HCT116 (cell line): ENCODE results near the gene PRKCD. TPM values are rescaled to one million over a fixed set of nuclear protein-coding genes. Genes with fewer than 3 reads are reported as not detected.

ENCODE experiments used
- ATAC-seq: fragments of 200-7000 bp; cut with Tn5 transposase; 2 replicates; pipeline ENCODE4 v1.9.1; 2020; ENCODE audit warnings: mild to moderate bottlenecking, moderate library complexity
- BruUV-seq: library from RNA; stranded (reverse); fragments of 400-500 nt; replicated peaks from 2 replicates; lab custom pipeline; 2021; lab: Mats Ljungman, UMichigan
- CTCF ChIA-PET: fragments of 300-600 bp; sonication (Branson Sonifier 250); formaldehyde crosslinking; loops from one replicate; lab custom pipeline; 2021; ENCODE audit warnings: antibody characterized with exemption; lab: Charles Lee
- POLR2A ChIA-PET: fragments of 300-600, 350-600 bp; sonication (Branson Sonifier 250); formaldehyde crosslinking; loops from one replicate; lab custom pipeline; 2021; ENCODE audit warnings: antibody characterized with exemption; lab: Charles Lee
- RAD21 ChIA-PET, 2 experiments: fragments of 300-600 bp; sonication (Branson Sonifier 250); formaldehyde crosslinking; loops; one replicate each; lab custom pipeline; 2023; ENCODE audit warnings: low total read pairs in 2 of 2; ENCODE audit not compliant: uncharacterized antibody in 2 of 2, unreplicated experiment in 2 of 2, low non-redundant PET in 1 of 2; lab: Charles Lee
- DNase-seq: peaks from one replicate; pipeline ENCODE4 v3.0.0-alpha.2; 2010; ENCODE audit warnings: low read depth, low spot score
- H2AFZ ChIP-seq: fragments of 200-600 bp; shearing (Covaris generic), sonication (generic); 2 replicates; pipeline ENCODE4 v1.6.1; 2017; ENCODE audit warnings: low read depth, mixed run types, mixed read lengths, antibody characterized with exemption, low read length; ENCODE audit not compliant: poor library complexity, severe bottlenecking
- H3K27ac ChIP-seq: 2 replicates; pipeline ENCODE4 v1.5.1; 2012; ENCODE audit warnings: low read depth, low read length
- H3K27me3 ChIP-seq: fragments of 200-600 bp; sonication (generic); 2 replicates; pipeline ENCODE4 v1.6.1; 2016; ENCODE audit warnings: mixed run types, low read length, mixed read lengths; ENCODE audit not compliant: insufficient read depth
- H3K36me3 ChIP-seq, 2 experiments: fragments of 200-500 bp in 1 of 2; fragments of 200-600 bp in 1 of 2; sonication (Bioruptor generic) in 1 of 2; sonication (generic) in 1 of 2; 2 replicates each; pipeline versions ENCODE4 v1.5.1 to v1.6.1; 2014 to 2016; ENCODE audit warnings: low read length in 2 of 2, inconsistent platforms in 1 of 2, mixed read lengths in 1 of 2, mixed run types in 1 of 2; ENCODE audit not compliant: insufficient read depth in 2 of 2, control insufficient read depth in 1 of 2
- H3K4me1 ChIP-seq, 2 experiments: fragments of 200-600 bp in 1 of 2; sonication (generic) in 1 of 2; 2 replicates each; pipeline versions ENCODE4 v1.5.1 to v1.6.1; 2012 to 2017; ENCODE audit warnings: low read length in 2 of 2, inconsistent platforms in 1 of 2, mild to moderate bottlenecking in 1 of 2, mixed read lengths in 1 of 2, mixed run types in 1 of 2, moderate library complexity in 1 of 2; ENCODE audit not compliant: insufficient read depth in 2 of 2, control insufficient read depth in 1 of 2
- H3K4me2 ChIP-seq: fragments of 200-600 bp; sonication (generic); 2 replicates; pipeline ENCODE4 v1.6.1; 2017; ENCODE audit warnings: mixed run types, low read length, mixed read lengths
- H3K4me3 ChIP-seq, 2 experiments: fragments of 200-600 bp in 1 of 2; sonication (generic) in 1 of 2; replicated peaks in 1 of 2; 2 replicates each; pipeline ENCODE4 v1.5.1; 2011 to 2016; ENCODE audit warnings: low read length in 2 of 2, control low read depth in 1 of 2, low read depth in 1 of 2, mild to moderate bottlenecking in 1 of 2, mixed read lengths in 1 of 2, mixed run types in 1 of 2
- H3K79me2 ChIP-seq: fragments of 200-600 bp; sonication (generic); 2 replicates; pipeline ENCODE4 v1.6.1; 2017; ENCODE audit warnings: mild to moderate bottlenecking, mixed run types, low read length, moderate library complexity, mixed read lengths; ENCODE audit not compliant: insufficient read depth
- H3K9ac ChIP-seq: fragments of 200-600 bp; sonication (generic); 2 replicates; pipeline ENCODE4 v1.6.1; 2016; ENCODE audit warnings: low read length, mixed read lengths
- H3K9me2 ChIP-seq: fragments of 200-600 bp; sonication (generic), shearing (Covaris generic); 2 replicates; pipeline ENCODE4 v1.6.1; 2017; ENCODE audit warnings: mixed run types, mild to moderate bottlenecking, moderate library complexity; ENCODE audit not compliant: insufficient read depth
- H3K9me3 ChIP-seq, 2 experiments: fragments of 200-500 bp in 1 of 2; fragments of 200-600 bp in 1 of 2; sonication (Bioruptor generic) in 1 of 2; sonication (generic) in 1 of 2; 2 replicates each; pipeline ENCODE4 v1.6.1; 2014 to 2017; ENCODE audit warnings: low read length in 2 of 2, mixed read lengths in 2 of 2, inconsistent platforms in 1 of 2, low read depth in 1 of 2, mild to moderate bottlenecking in 1 of 2, mixed run types in 1 of 2, moderate library complexity in 1 of 2; ENCODE audit not compliant: control insufficient read depth in 1 of 2, insufficient read depth in 1 of 2
- H4K20me1 ChIP-seq: fragments of 200-600 bp; sonication (generic), shearing (Covaris generic); 2 replicates; pipeline ENCODE4 v1.6.1; 2017; ENCODE audit warnings: mixed run types, mild to moderate bottlenecking, moderate library complexity; ENCODE audit not compliant: insufficient read depth
- CBX3 ChIP-seq: IDR thresholded peaks from 2 replicates; pipeline ENCODE4 v1.6.1; 2012; ENCODE audit warnings: low read depth
- CEBPB ChIP-seq: IDR thresholded peaks from 2 replicates; pipeline ENCODE4 v1.6.1; 2012; ENCODE audit warnings: low read depth
- POLR2AphosphoS5 ChIP-seq: IDR thresholded peaks from 2 replicates; pipeline ENCODE4 v1.6.1; 2011; ENCODE audit warnings: mild to moderate bottlenecking, low read depth, low read length, moderate library complexity
- ZNF274 ChIP-seq: fragments of 200-500 bp; sonication (Bioruptor generic); IDR thresholded peaks from 2 replicates; pipeline ENCODE4 v1.6.1; 2014; ENCODE audit warnings: mild to moderate bottlenecking, low read depth, low read length, inconsistent platforms
- intact Hi-C: fragments of 100-400 bp; cut with micrococcal nuclease; formaldehyde crosslinking; loops from 2 replicates; pipeline ENCODE4 v1.10.0; 2022
- total RNA-seq: library from RNA; stranded (reverse); gene quantifications from one replicate; pipeline ENCODE4 v1.2.1, GENCODE V29; 2021; ENCODE audit not compliant: unreplicated experiment
- TF ChIP-seq, protein P1 (sequence below), 3 experiments: fragments of 200-600 bp in 1 of 3; sonication (generic) in 1 of 3; IDR thresholded peaks in 2 of 3; conservative IDR thresholded peaks in 1 of 3; 2 replicates each; pipeline ENCODE4 v1.5.1; 2012 to 2017; ENCODE audit warnings: low read depth in 2 of 3, low read length in 2 of 3, antibody characterized with exemption in 1 of 3, borderline replicate concordance in 1 of 3, control low read depth in 1 of 3, mild to moderate bottlenecking in 1 of 3, mixed read lengths in 1 of 3, mixed run types in 1 of 3, moderate library complexity in 1 of 3; ENCODE audit not compliant: insufficient read depth in 1 of 3
- TF ChIP-seq, protein P2 (sequence below): IDR thresholded peaks from 2 replicates; pipeline ENCODE4 v1.6.1; 2012

PRKCD gene
- total RNA-seq, 1 experiment from 2014 or later: 34.4 TPM

- peaks cover 13 to 15% of the 10 kb centered on the region in 2 experiments; a peak in 3 of 4 replicates for H3K36me3 ChIP-seq
- H3K9ac ChIP-seq: no peak overlapping the region
- H3K4me1 ChIP-seq: no peaks in the 10 kb centered on the region; a peak in 1 of 4 replicates
- ATAC-seq: no peak
- H3K4me2 ChIP-seq: no peak overlapping the region
- no TSS peak for BruUV-seq
- H3K27ac ChIP-seq: no peak overlapping the region
- ChIA-PET CTCF (no interaction called here), POLR2A (no interaction called here), RAD21 (no interaction called here)
- H3K4me3 ChIP-seq: no peak overlapping the region
- H3K79me2 ChIP-seq: no peaks in the 10 kb centered on the region
- no peak overlapping the region for H2AFZ ChIP-seq
- DNase-seq: no peak
- H3K27me3 ChIP-seq: no peaks in the 10 kb centered on the region
- H3K9me2 ChIP-seq: no peaks in the 10 kb centered on the region
- H4K20me1 ChIP-seq: no peaks in the 10 kb centered on the region
- intact Hi-C loops: no loop called here
- TF ChIP-seq ZNF274 (no peak), CEBPB (no peak), POLR2AphosphoS5 (no peak)
- TF ChIP-seq, all 23 proteins: peak for 0
- H3K9me3 ChIP-seq: no peaks in the 10 kb centered on the region
These were observed 20.0 kb downstream of the PRKCD start for GRCh38 chr3:53181024-53181371.

GRCh38 chr3:53181528-53181927 is 20.5 kb downstream of the PRKCD start:
- no peaks in the 10 kb centered on the region for H4K20me1 ChIP-seq
- DNase-seq (no peak), ATAC-seq (no peak)
- TF ChIP-seq CBX3: no peak
- TF ChIP-seq, protein P1, sequence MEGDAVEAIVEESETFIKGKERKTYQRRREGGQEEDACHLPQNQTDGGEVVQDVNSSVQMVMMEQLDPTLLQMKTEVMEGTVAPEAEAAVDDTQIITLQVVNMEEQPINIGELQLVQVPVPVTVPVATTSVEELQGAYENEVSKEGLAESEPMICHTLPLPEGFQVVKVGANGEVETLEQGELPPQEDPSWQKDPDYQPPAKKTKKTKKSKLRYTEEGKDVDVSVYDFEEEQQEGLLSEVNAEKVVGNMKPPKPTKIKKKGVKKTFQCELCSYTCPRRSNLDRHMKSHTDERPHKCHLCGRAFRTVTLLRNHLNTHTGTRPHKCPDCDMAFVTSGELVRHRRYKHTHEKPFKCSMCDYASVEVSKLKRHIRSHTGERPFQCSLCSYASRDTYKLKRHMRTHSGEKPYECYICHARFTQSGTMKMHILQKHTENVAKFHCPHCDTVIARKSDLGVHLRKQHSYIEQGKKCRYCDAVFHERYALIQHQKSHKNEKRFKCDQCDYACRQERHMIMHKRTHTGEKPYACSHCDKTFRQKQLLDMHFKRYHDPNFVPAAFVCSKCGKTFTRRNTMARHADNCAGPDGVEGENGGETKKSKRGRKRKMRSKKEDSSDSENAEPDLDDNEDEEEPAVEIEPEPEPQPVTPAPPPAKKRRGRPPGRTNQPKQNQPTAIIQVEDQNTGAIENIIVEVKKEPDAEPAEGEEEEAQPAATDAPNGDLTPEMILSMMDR (IDR thresholded peaks at IDR 0.05 in 2 of 3, conservative IDR thresholded peaks at IDR 0.05 in 1 of 3; ENCODE audit: borderline replicate concordance in 1 of 3, insufficient read depth in 1 of 3, low read depth in 2 of 3, low read length in 2 of 3): 0 out of 6 replicates have a peak, but pooled peaks of 1 of the 3 experiments have one; percentile 17
- TF ChIP-seq, protein P2, sequence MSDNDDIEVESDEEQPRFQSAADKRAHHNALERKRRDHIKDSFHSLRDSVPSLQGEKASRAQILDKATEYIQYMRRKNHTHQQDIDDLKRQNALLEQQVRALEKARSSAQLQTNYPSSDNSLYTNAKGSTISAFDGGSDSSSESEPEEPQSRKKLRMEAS: no peak
- H3K27me3 ChIP-seq: no peaks in the 10 kb centered on the region
- H3K27ac ChIP-seq: no peak overlapping the region
- ChIA-PET CTCF (interaction anchor here (1.0 kb wide), 1 partner anchor 14 kb away, joined by 3 read pairs; no protein-coding TSS in a partner anchor), RAD21 (no interaction called here), POLR2A (no interaction called here)
- BruUV-seq: no TSS peak
- H3K4me1 ChIP-seq: no peaks in the 10 kb centered on the region; a peak in 1 of 4 replicates
- no peaks in the 10 kb centered on the region for H3K9me2 ChIP-seq
- no peak overlapping the region for H3K9ac ChIP-seq
- H2AFZ ChIP-seq: no peak overlapping the region
- no peak overlapping the region for H3K4me2 ChIP-seq
- H3K36me3 ChIP-seq: peaks cover 13 to 20% of the 10 kb centered on the region in 2 experiments; a peak in 3 of 4 replicates
- intact Hi-C loops: no loop called here
- H3K79me2 ChIP-seq: no peaks in the 10 kb centered on the region
- no peaks in the 10 kb centered on the region for H3K9me3 ChIP-seq
- no peak overlapping the region for H3K4me3 ChIP-seq
